ENCODE measurements around the gene COA3.
A peak's percentile ranks its signal among the peaks of the same experiment; 100 is the strongest.

Gene COA3

DNA sequence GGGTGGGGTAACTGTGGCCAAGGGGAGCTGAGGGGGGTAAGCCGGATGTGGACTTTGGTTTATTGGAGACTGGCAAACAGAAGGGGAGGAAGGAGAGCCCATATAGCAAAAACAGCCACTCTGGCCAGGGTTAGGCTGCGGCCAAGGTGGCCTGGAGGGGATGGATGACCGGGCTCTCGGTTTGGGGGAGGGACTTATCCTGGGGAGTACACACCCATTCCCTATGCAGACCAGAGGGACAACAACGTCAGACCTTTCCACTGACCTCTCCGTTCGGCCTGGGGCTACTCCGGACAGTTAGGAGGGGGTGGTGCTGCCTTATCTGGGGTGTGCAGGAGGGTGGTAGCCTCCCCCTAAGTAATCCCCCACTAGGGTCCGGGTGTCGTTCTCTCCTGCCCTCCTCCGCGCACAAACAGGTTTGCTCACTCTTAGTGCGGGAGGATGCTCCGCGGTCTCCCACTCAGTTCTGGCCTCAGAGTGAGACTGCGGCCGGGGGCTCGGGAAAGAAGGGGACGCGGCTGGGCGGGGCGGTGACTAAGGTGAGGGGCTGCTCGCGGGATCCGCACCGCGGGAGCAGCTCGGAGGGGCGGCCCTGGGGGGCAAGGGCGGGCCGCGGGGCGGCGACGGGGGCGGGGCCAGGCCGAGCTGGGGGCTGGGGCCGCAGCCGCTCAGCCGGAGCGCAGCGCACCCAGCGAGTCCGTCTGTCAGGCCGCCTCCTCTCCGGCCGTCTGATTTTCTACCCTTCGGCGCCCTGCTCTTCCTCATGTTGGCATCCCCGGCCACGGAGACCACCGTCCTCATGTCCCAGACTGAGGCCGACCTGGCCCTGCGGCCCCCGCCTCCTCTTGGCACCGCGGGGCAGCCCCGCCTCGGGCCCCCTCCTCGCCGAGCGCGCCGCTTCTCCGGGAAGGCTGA lies 18.3 kb downstream of the COA3 start, which contains the start of gene WNK4:
TSS of gene WNK4 (plus strand) at position 675 of the 915 bp plus-strand sequence. CDS start at position 764, 89 bp downstream.
- Histone ChIP-seq H3K4me1 (ENCODE audit: control insufficient read depth in 1 of 2, insufficient read depth in 1 of 2, low read depth in 1 of 2, low read length in 1 of 2) (peaks cover 8 to 19% of the 10 kb centered on the region in 2 experiments), H3K4me3 (ENCODE audit: low read depth in 1 of 2, low read length in 1 of 2) (no peak within 1 kb of the TSS), H3K36me3 (peaks cover 51% of the 10 kb centered on the region), H3K27ac (no peak within 1 kb of the TSS), H3K27me3 (peaks cover 62% of the 10 kb centered on the region), H3K9me3 (no peaks in the 10 kb centered on the region)
- no peak for TF ChIP-seq CTCF (IDR thresholded peaks at IDR 0.05)

DNA sequence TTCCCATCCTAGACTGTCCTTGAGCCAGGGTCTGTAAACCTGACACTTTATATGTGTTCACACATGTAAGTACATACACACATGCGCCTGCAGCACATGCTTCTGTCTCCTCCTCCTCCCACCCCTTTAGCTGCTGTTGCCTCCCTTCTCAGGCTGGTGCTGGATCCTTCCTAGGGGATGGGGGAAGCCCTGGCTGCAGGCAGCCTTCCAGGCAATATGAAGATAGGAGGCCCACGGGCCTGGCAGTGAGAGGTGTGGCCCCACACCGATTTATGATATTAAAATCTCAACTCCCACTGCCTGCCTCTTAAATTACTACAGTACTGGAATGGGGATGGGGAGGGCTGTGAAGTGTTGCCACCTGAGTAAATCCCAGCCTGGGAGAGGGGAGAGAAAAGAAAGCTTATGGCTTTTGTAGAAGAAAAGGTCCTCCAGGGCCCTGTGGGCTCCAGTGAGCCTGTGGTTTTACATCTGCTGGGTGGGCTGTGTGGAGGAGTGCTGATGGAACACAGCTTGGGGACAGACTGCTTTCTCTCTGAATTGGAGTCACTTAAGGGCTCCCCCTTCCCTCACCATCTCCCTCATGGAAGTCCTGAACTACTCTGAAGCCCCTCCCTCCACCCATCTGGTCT lies 19.1 kb downstream of the COA3 start:
- no peak for TF ChIP-seq CTCF (IDR thresholded peaks at IDR 0.05)
- H3K27ac ChIP-seq = no peak overlapping the region
- H3K36me3 ChIP-seq = peaks cover 56% of the 10 kb centered on the region
- H3K27me3 ChIP-seq = peaks cover 55% of the 10 kb centered on the region
- no peak overlapping the region for H3K4me3 ChIP-seq (ENCODE audit: low read depth in 1 of 2, low read length in 1 of 2)
- no peaks in the 10 kb centered on the region for H3K9me3 ChIP-seq
- peaks cover 8 to 12% of the 10 kb centered on the region in 2 experiments for H3K4me1 ChIP-seq (ENCODE audit: control insufficient read depth in 1 of 2, insufficient read depth in 1 of 2, low read depth in 1 of 2, low read length in 1 of 2)

DNA sequence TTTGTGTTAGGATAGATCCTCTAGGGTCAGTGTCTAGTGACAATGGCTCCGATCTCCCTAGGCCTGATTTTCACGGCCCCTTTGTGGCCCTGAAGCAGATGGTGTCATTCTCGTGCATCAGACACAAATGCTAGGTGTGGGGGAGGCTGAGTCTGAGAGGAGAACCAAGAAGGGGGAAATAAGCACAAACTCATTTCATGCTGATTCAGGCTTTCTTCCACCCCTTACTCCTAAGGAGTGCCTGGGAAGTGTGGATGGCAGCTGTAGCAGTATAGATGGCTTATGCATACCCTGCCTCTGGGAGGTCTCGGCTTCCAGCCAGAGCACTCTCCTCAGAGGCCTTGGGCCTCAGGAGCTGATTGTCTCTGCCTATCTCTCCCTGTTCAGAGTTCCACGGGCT lies 19.9 kb downstream of the COA3 start:
- H3K36me3 ChIP-seq = peaks cover 56% of the 10 kb centered on the region
- TF ChIP-seq CTCF (IDR thresholded peaks at IDR 0.05) = no peak
- H3K4me1 ChIP-seq (ENCODE audit: control insufficient read depth in 1 of 2, insufficient read depth in 1 of 2, low read depth in 1 of 2, low read length in 1 of 2) = peaks cover 12 to 18% of the 10 kb centered on the region in 2 experiments
- H3K27ac ChIP-seq = no peak overlapping the region
- H3K4me3 ChIP-seq (ENCODE audit: low read depth in 1 of 2, low read length in 1 of 2) = no peak overlapping the region
- no peaks in the 10 kb centered on the region for H3K9me3 ChIP-seq
- peaks cover 46% of the 10 kb centered on the region for H3K27me3 ChIP-seq

- Histone ChIP-seq H3K9me3 (no peaks in the 10 kb centered on the region), H3K36me3 (peaks cover 56% of the 10 kb centered on the region), H3K4me1 (ENCODE audit: control insufficient read depth in 1 of 2, insufficient read depth in 1 of 2, low read depth in 1 of 2, low read length in 1 of 2) (peaks cover 15 to 17% of the 10 kb centered on the region in 2 experiments), H3K27me3 (peaks cover 17% of the 10 kb centered on the region), H3K27ac (no peak overlapping the region), H3K4me3 (ENCODE audit: low read depth in 1 of 2, low read length in 1 of 2) (no peak overlapping the region)
- TF ChIP-seq CTCF (IDR thresholded peaks at IDR 0.05) = no peak
Observed at GRCh38 chr17:42775534-42776098, 22.9 kb downstream of the COA3 start.

- H3K27ac ChIP-seq = peak overlapping the region; percentile 82
- peaks cover 45% of the 10 kb centered on the region for H3K36me3 ChIP-seq
- H3K4me3 ChIP-seq (ENCODE audit: low read depth in 1 of 2, low read length in 1 of 2) = peak overlapping the region; percentile 78 to 92
- no peaks in the 10 kb centered on the region for H3K9me3 ChIP-seq
- no peak for TF ChIP-seq CTCF (IDR thresholded peaks at IDR 0.05)
- peaks cover 3% of the 10 kb centered on the region for H3K27me3 ChIP-seq
- peaks cover 10 to 17% of the 10 kb centered on the region in 2 experiments for H3K4me1 ChIP-seq (ENCODE audit: control insufficient read depth in 1 of 2, insufficient read depth in 1 of 2, low read depth in 1 of 2, low read length in 1 of 2)
Observed at GRCh38 chr17:42774066-42774745, 24.3 kb downstream of the COA3 start.

Data from neutrophil (primary cell).